H9 (cell line): ENCODE data around the gene TPD52L2. TPM values are rescaled to one million over a fixed set of nuclear protein-coding genes. Genes with fewer than 3 reads are reported as not detected.

Experiments used
- DNase-seq: peaks from one replicate; pipeline ENCODE4 v3.0.0-alpha.2; 2017
- H2AFZ ChIP-seq: one replicate; pipeline ENCODE4 v1.6.1; 2013; ENCODE audit warnings: mild to moderate bottlenecking, low read length, control low read depth, moderate library complexity
- H2AK5ac ChIP-seq: 2 replicates; pipeline ENCODE4 v1.6.1; 2013; ENCODE audit warnings: low read length, control low read depth, mixed read lengths; ENCODE audit not compliant: insufficient read length
- H2BK120ac ChIP-seq: one replicate; pipeline ENCODE4 v1.6.1; 2013; ENCODE audit warnings: low read depth, mild to moderate bottlenecking, low read length, control low read depth, inconsistent platforms; ENCODE audit not compliant: poor library complexity, severe bottlenecking
- H2BK12ac ChIP-seq: 2 replicates; pipeline ENCODE4 v1.6.1; 2013; ENCODE audit warnings: low read length, control low read depth, mixed read lengths, low read depth; ENCODE audit not compliant: insufficient read length
- H2BK15ac ChIP-seq: 2 replicates; pipeline ENCODE4 v1.6.1; 2013; ENCODE audit warnings: low read depth, low read length, control low read depth
- H2BK20ac ChIP-seq: one replicate; pipeline ENCODE4 v1.6.1; 2013; ENCODE audit warnings: low read depth, mild to moderate bottlenecking, low read length, control low read depth, inconsistent platforms; ENCODE audit not compliant: poor library complexity, severe bottlenecking
- H2BK5ac ChIP-seq: 2 replicates; pipeline ENCODE4 v1.6.1; 2013; ENCODE audit warnings: low read length, control low read depth, mixed read lengths; ENCODE audit not compliant: insufficient read length
- H3K14ac ChIP-seq: 2 replicates; pipeline ENCODE4 v1.6.1; 2013; ENCODE audit warnings: low read length, control low read depth; ENCODE audit not compliant: insufficient read depth
- H3K18ac ChIP-seq: 2 replicates; pipeline ENCODE4 v1.6.1; 2013; ENCODE audit warnings: low read depth, mild to moderate bottlenecking, mixed read lengths, low read length, control low read depth; ENCODE audit not compliant: insufficient read length
- H3K23ac ChIP-seq: 2 replicates; pipeline ENCODE4 v1.6.1; 2013; ENCODE audit warnings: low read length, control low read depth, mixed read lengths, low read depth; ENCODE audit not compliant: insufficient read length
- H3K23me2 ChIP-seq: 2 replicates; pipeline ENCODE4 v1.6.1; 2013; ENCODE audit warnings: low read depth, mild to moderate bottlenecking, mixed read lengths, low read length, control low read depth; ENCODE audit not compliant: insufficient read length, poor library complexity, severe bottlenecking
- H3K27ac ChIP-seq: 2 replicates; pipeline ENCODE4 v1.5.1; 2013; ENCODE audit warnings: low read length, control low read depth, mixed read lengths, low read depth; ENCODE audit not compliant: insufficient read length
- H3K27me3 ChIP-seq: 2 replicates; pipeline ENCODE4 v1.6.1; 2013; ENCODE audit warnings: low read length, control low read depth, inconsistent platforms; ENCODE audit not compliant: insufficient read depth
- H3K4ac ChIP-seq: 2 replicates; pipeline ENCODE4 v1.6.1; 2013; ENCODE audit warnings: low read depth, mild to moderate bottlenecking, control low read depth, inconsistent platforms, low read length, moderate library complexity
- H3K4me1 ChIP-seq: 2 replicates; pipeline ENCODE4 v1.6.1; 2013; ENCODE audit warnings: low read length, control low read depth, inconsistent platforms; ENCODE audit not compliant: insufficient read depth
- H3K4me2 ChIP-seq: 2 replicates; pipeline ENCODE4 v1.6.1; 2013; ENCODE audit warnings: low read length, control low read depth, mixed read lengths; ENCODE audit not compliant: insufficient read length, insufficient read depth
- H3K56ac ChIP-seq: 2 replicates; pipeline ENCODE4 v1.6.1; 2013; ENCODE audit warnings: low read depth, mild to moderate bottlenecking, mixed read lengths, low read length, control low read depth; ENCODE audit not compliant: insufficient read length
- H3K79me1 ChIP-seq: 2 replicates; pipeline ENCODE4 v1.6.1; 2013; ENCODE audit warnings: low read depth, mild to moderate bottlenecking, moderate library complexity, low read length, control low read depth, inconsistent platforms; ENCODE audit not compliant: insufficient read depth, poor library complexity, severe bottlenecking
- H3K79me2 ChIP-seq: 2 replicates; pipeline ENCODE4 v1.6.1; 2013; ENCODE audit warnings: low read length, control low read depth, inconsistent platforms; ENCODE audit not compliant: insufficient read depth
- H3K9ac ChIP-seq: 2 replicates; pipeline ENCODE4 v1.6.1; 2013; ENCODE audit warnings: low read length, control low read depth, mixed read lengths; ENCODE audit not compliant: insufficient read length; ENCODE audit errors: extremely low read depth
- H3K9me3 ChIP-seq: one replicate; pipeline ENCODE4 v1.6.1; 2013; ENCODE audit warnings: low read depth, low read length, inconsistent platforms; ENCODE audit not compliant: control insufficient read depth
- H3T11ph ChIP-seq: one replicate; pipeline ENCODE4 v1.6.1; 2013; ENCODE audit warnings: mild to moderate bottlenecking, low read length, control low read depth, inconsistent platforms
- H4K20me1 ChIP-seq: one replicate; pipeline ENCODE4 v1.6.1; 2013; ENCODE audit not compliant: control insufficient read depth, insufficient read length, insufficient read depth
- H4K5ac ChIP-seq: 2 replicates; pipeline ENCODE4 v1.6.1; 2013; ENCODE audit warnings: low read depth, mild to moderate bottlenecking, mixed read lengths, low read length, control low read depth; ENCODE audit not compliant: insufficient read length
- H4K8ac ChIP-seq: replicated peaks from 2 replicates; pipeline ENCODE4 v1.6.1; 2013; ENCODE audit warnings: low read length, control low read depth, mixed read lengths, low read depth; ENCODE audit not compliant: insufficient read length
- H4K91ac ChIP-seq: 2 replicates; pipeline ENCODE4 v1.6.1; 2013; ENCODE audit warnings: low read depth, mild to moderate bottlenecking, moderate library complexity, mixed read lengths, low read length, control low read depth; ENCODE audit not compliant: insufficient read length
- H3K27ac Mint-ChIP-seq, 3 experiments: 2 replicates in 2 of 3; 3 replicates in 1 of 3; pipeline ENCODE4 v1.8.0; 2020 to 2021; ENCODE audit warnings: mixed read lengths in 3 of 3, mild to moderate bottlenecking in 1 of 3, moderate library complexity in 1 of 3
- H3K27me3 Mint-ChIP-seq: 2 replicates; pipeline ENCODE4 v1.8.0; 2021; ENCODE audit warnings: low read depth, mild to moderate bottlenecking, moderate library complexity, mixed read lengths
- H3K36me3 Mint-ChIP-seq, 3 experiments: 2 replicates in 2 of 3; 3 replicates in 1 of 3; pipeline ENCODE4 v1.8.0; 2020 to 2021; ENCODE audit warnings: low read depth in 3 of 3, mixed read lengths in 3 of 3; ENCODE audit not compliant: insufficient read depth in 1 of 3
- H3K4me1 Mint-ChIP-seq, 2 experiments: 2 replicates each; pipeline ENCODE4 v1.8.0; 2020; ENCODE audit warnings: mixed read lengths in 2 of 2
- H3K4me3 Mint-ChIP-seq, 2 experiments: 2 replicates in 1 of 2; 3 replicates in 1 of 2; pipeline ENCODE4 v1.8.0; 2020 to 2021; ENCODE audit warnings: mild to moderate bottlenecking in 2 of 2, mixed read lengths in 2 of 2, moderate library complexity in 1 of 2
- H3K9me3 Mint-ChIP-seq, 2 experiments: 2 replicates in 1 of 2; 3 replicates in 1 of 2; pipeline ENCODE4 v1.8.0; 2020; ENCODE audit warnings: mild to moderate bottlenecking in 2 of 2, mixed read lengths in 2 of 2, moderate library complexity in 1 of 2
- CTCF ChIP-seq: fragments of 200-600 bp; sonication (generic); conservative IDR thresholded peaks from 3 replicates; pipeline ENCODE4 v1.8.0; 2021; ENCODE audit warnings: antibody characterized with exemption, mild to moderate bottlenecking
- WGBS: extraction: QIAGEN DNeasy Blood & Tissue Kit; methylation state at CpG from one replicate; pipeline ENCODE4 v1.1.7; 2013; ENCODE audit warnings: missing lambda C conversion rate, low lambda C conversion rate, mixed read lengths; ENCODE audit not compliant: insufficient read length; ENCODE audit errors: extremely low coverage; 5-methylcytosine and 5-hydroxymethylcytosine counted together
- long read RNA-seq: library from polyadenylated mRNA; unstranded; transcript quantifications from one replicate; pipeline ENCODE4 v2.0.0, GENCODE V29; 2020
- total RNA-seq: library from RNA; stranded (reverse); gene quantifications from 2 replicates; pipeline ENCODE4 v1.2.1, GENCODE V29; 2021

TPD52L2 gene
- total RNA-seq, result 94.1 and 98.4 TPM in 2 replicates
- long read RNA-seq, full-length matches to known transcripts, result 638 of 713 reads
- long read RNA-seq, partial matches to known transcripts, result 26 of 713 reads
- long read RNA-seq, other reads (novel, unspliced or antisense), result 49 of 713 reads

GRCh38 chr20:63864978-63865640 is at the start of gene TPD52L2:
Gene TPD52L2 (plus strand): TSS chr20:63865270. CDS start chr20:63865366, 96 bp downstream.
- no CpG with 5 or more reads among the region's 68 CpGs for WGBS
- peaks cover 5% of the 10 kb centered on the region; the same call in 1 of the 2 replicates for H3K79me2 ChIP-seq
- H3K27me3 ChIP-seq, result no peaks in the 10 kb centered on the region
- DNase-seq, result peak; percentile 100
- H2BK15ac ChIP-seq, result no peak within 1 kb of the TSS
- peak within 1 kb of the TSS; percentile 77 for H3K4me2 ChIP-seq
- no peak within 1 kb of the TSS for H3K27ac ChIP-seq
- no peak within 1 kb of the TSS for H2BK5ac ChIP-seq
- H3K23ac ChIP-seq, result no peak within 1 kb of the TSS
- H4K91ac ChIP-seq, result no peak within 1 kb of the TSS
- no peak within 1 kb of the TSS for H2AK5ac ChIP-seq
- no peak within 1 kb of the TSS for H3T11ph ChIP-seq
- no peak within 1 kb of the TSS for H4K8ac ChIP-seq
- Mint-ChIP-seq H3K27me3 (no peaks in the 10 kb centered on the region), H3K9me3 (0 out of 5 replicates have a peak, but pooled peaks cover 0 to 2% of the 10 kb centered on the region in 2 experiments), H3K36me3 (peaks cover 13 to 34% (median 33%) of the 10 kb centered on the region in 3 experiments), H3K4me3 (peak within 1 kb of the TSS; percentile 91 to 93), H3K27ac (peak within 1 kb of the TSS; percentile 96 to 98 (median 96)), H3K4me1 (peaks cover 16 to 27% of the 10 kb centered on the region in 2 experiments)
- no peak within 1 kb of the TSS for H2BK120ac ChIP-seq
- no peak within 1 kb of the TSS for H2AFZ ChIP-seq
- TF ChIP-seq CTCF, result no peak
- H3K56ac ChIP-seq, result no peak within 1 kb of the TSS
- H3K23me2 ChIP-seq, result peaks cover 3% of the 10 kb centered on the region
- peak within 1 kb of the TSS; percentile 80 for H3K9ac ChIP-seq
- H2BK12ac ChIP-seq, result no peak within 1 kb of the TSS
- no peaks in the 10 kb centered on the region for H3K4me1 ChIP-seq
- H3K79me1 ChIP-seq, result peaks cover 5% of the 10 kb centered on the region
- H4K5ac ChIP-seq, result no peak within 1 kb of the TSS
- no peaks in the 10 kb centered on the region for H3K9me3 ChIP-seq
- H2BK20ac ChIP-seq, result no peak within 1 kb of the TSS
- H3K18ac ChIP-seq, result no peak within 1 kb of the TSS
- no peak within 1 kb of the TSS for H3K4ac ChIP-seq
- H4K20me1 ChIP-seq, result no peaks in the 10 kb centered on the region
- peak within 1 kb of the TSS; percentile 31 for H3K14ac ChIP-seq
